Measurements from ENCODE around the gene ATP2A3.

DNA sequence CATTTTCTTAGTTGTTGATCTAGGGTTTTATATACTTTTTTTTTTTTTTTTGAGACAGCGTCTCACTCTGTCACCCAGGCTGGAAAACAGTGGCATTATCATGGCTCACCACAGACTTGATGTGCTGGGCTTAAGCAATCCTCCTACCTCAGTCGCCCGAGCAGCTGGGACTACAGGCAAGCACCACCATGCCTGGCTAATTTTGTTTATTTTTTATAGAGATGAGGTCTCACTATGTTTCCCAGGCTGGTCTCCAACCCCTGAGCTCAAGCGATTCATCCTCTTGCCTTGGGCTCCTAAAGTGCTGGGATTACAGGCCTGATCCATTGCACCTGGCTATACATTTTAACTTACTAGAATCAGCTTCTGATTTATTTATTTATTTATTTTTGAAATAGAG, 34.2 kb upstream of the ATP2A3 start:
- TF ChIP-seq, protein P1, sequence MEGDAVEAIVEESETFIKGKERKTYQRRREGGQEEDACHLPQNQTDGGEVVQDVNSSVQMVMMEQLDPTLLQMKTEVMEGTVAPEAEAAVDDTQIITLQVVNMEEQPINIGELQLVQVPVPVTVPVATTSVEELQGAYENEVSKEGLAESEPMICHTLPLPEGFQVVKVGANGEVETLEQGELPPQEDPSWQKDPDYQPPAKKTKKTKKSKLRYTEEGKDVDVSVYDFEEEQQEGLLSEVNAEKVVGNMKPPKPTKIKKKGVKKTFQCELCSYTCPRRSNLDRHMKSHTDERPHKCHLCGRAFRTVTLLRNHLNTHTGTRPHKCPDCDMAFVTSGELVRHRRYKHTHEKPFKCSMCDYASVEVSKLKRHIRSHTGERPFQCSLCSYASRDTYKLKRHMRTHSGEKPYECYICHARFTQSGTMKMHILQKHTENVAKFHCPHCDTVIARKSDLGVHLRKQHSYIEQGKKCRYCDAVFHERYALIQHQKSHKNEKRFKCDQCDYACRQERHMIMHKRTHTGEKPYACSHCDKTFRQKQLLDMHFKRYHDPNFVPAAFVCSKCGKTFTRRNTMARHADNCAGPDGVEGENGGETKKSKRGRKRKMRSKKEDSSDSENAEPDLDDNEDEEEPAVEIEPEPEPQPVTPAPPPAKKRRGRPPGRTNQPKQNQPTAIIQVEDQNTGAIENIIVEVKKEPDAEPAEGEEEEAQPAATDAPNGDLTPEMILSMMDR (IDR thresholded peaks at IDR 0.05; ENCODE audit: poor library complexity, severe bottlenecking) = no peak
- TF ChIP-seq EZH2 (IDR thresholded peaks at IDR 0.05; ENCODE audit: borderline replicate concordance, insufficient read depth, low read length, poor library complexity, severe bottlenecking) = no peak
- no peak for TF ChIP-seq POLR2AphosphoS5 (IDR thresholded peaks at IDR 0.05)
- TF ChIP-seq TAF1 (IDR thresholded peaks at IDR 0.05; ENCODE audit: low read depth) = no peak
- TF ChIP-seq EP300 (conservative IDR thresholded peaks at IDR 0.05; ENCODE audit: poor library complexity, severe bottlenecking) = no peak
- TF ChIP-seq MXI1 (conservative IDR thresholded peaks at IDR 0.05; ENCODE audit: poor library complexity, severe bottlenecking) = no peak
- TF ChIP-seq, protein P2, sequence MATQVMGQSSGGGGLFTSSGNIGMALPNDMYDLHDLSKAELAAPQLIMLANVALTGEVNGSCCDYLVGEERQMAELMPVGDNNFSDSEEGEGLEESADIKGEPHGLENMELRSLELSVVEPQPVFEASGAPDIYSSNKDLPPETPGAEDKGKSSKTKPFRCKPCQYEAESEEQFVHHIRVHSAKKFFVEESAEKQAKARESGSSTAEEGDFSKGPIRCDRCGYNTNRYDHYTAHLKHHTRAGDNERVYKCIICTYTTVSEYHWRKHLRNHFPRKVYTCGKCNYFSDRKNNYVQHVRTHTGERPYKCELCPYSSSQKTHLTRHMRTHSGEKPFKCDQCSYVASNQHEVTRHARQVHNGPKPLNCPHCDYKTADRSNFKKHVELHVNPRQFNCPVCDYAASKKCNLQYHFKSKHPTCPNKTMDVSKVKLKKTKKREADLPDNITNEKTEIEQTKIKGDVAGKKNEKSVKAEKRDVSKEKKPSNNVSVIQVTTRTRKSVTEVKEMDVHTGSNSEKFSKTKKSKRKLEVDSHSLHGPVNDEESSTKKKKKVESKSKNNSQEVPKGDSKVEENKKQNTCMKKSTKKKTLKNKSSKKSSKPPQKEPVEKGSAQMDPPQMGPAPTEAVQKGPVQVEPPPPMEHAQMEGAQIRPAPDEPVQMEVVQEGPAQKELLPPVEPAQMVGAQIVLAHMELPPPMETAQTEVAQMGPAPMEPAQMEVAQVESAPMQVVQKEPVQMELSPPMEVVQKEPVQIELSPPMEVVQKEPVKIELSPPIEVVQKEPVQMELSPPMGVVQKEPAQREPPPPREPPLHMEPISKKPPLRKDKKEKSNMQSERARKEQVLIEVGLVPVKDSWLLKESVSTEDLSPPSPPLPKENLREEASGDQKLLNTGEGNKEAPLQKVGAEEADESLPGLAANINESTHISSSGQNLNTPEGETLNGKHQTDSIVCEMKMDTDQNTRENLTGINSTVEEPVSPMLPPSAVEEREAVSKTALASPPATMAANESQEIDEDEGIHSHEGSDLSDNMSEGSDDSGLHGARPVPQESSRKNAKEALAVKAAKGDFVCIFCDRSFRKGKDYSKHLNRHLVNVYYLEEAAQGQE (IDR thresholded peaks at IDR 0.05; ENCODE audit: borderline replicate concordance) = no peak
- TF ChIP-seq RAD21 (conservative IDR thresholded peaks at IDR 0.05) = no peak
- no peak for TF ChIP-seq SMC3 (conservative IDR thresholded peaks at IDR 0.05; ENCODE audit: poor library complexity)

All from neural cell (in vitro differentiated cells).